ENCODE data around the gene RXFP4. TPM values are rescaled to one million over a fixed set of nuclear protein-coding genes. Genes with fewer than 3 reads are reported as not detected.

RXFP4 gene
- polyA plus RNA-seq, 1 of the 3 experiments (the other 2 are of a cell fraction): not detected

- Histone ChIP-seq H3K4me2 (peak overlapping the region; percentile 97), H3K4me1 (ENCODE audit: control insufficient read depth in 1 of 2, insufficient read depth in 2 of 2, low read depth in 1 of 2, low read length in 1 of 2) (peaks cover 19 to 20% of the 10 kb centered on the region in 2 experiments), H3F3A (replicated peaks; ENCODE audit: insufficient read depth) (peaks cover 30% of the 10 kb centered on the region), H4K20me1 (ENCODE audit: insufficient read depth) (peaks cover 42% of the 10 kb centered on the region), H3K9ac (peak overlapping the region; percentile 98), H3K27ac (ENCODE audit: low read depth in 2 of 2, low read length in 1 of 2) (peak overlapping the region in 1 of 2 experiments; percentile 30; a peak in 1 of 4 replicates), H2AFZ (ENCODE audit: low read depth) (no peak overlapping the region), H3K79me2 (ENCODE audit: insufficient read depth) (peaks cover 83% of the 10 kb centered on the region), H3K9me2 (no peaks in the 10 kb centered on the region), H3K9me3 (no peaks in the 10 kb centered on the region), H3K4me3 (ENCODE audit: low read depth in 2 of 2, low read length in 1 of 2) (peak overlapping the region; percentile 17 to 86), H3K27me3 (ENCODE audit: insufficient read depth) (no peaks in the 10 kb centered on the region), H3K36me3 (replicated peaks in 1 of 2; ENCODE audit: control insufficient read depth in 1 of 2, insufficient read depth in 2 of 2, low read length in 1 of 2) (peaks cover 51 to 61% of the 10 kb centered on the region in 2 experiments)
- DNase-seq: no peak
- ChIA-PET POLR2A (interaction anchor here (0.6 to 1.9 kb wide), 6 partner anchors 9 to 151 kb away, joined by 3 to 4 read pairs (median 4); partner anchors contain the start of genes MEX3A and SYT11), CTCF (interaction anchor here (3.5 kb wide), 1 partner anchor 58 kb away, joined by 20 read pairs; no protein-coding TSS in a partner anchor)
- TF ChIP-seq RCOR1 (IDR thresholded peaks at IDR 0.05; ENCODE audit: low read length) (no peak), SIN3A (IDR thresholded peaks at IDR 0.05; ENCODE audit: borderline replicate concordance, low read depth, low read length) (peak; percentile 46; the same call in 1 of the 2 replicates), EP300 (IDR thresholded peaks at IDR 0.05; ENCODE audit: borderline replicate concordance in 1 of 2, low read depth in 1 of 2, low read length in 1 of 2) (no peak)
- WGBS (ENCODE audit: low lambda C conversion rate): 21% methylated on average over 7 of the region's 7 CpGs
These were observed 10.0 kb upstream of the RXFP4 start for GRCh38 chr1:155931332-155932038.

DNA sequence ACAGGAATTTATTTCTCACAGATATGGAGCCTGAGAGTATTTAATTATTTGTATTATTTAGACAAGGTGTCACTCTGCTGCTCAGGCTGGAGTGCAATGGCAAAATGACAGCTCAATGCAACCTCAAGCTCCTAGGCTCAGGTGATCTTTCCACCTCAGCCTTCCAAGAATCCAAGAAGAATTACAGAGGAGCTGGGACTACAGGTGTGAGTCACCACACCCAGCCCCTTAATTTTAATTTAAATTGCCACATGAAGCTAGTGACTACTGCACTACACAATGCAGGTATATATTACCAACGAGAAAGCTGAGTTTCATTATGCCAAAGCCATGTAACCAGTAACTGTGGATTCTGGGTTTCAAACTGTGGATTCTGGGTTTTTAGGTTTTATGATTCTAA, 9.4 kb upstream of the RXFP4 start:
- H3K9ac ChIP-seq: peak overlapping the region; percentile 98; the same call in 1 of the 2 replicates
- peaks cover 45 to 55% of the 10 kb centered on the region in 2 experiments for H3K36me3 ChIP-seq (replicated peaks in 1 of 2; ENCODE audit: control insufficient read depth in 1 of 2, insufficient read depth in 2 of 2, low read length in 1 of 2)
- H3K4me3 ChIP-seq (ENCODE audit: low read depth in 2 of 2, low read length in 1 of 2): peak overlapping the region; percentile 17 to 86; a peak in 3 of 4 replicates
- peaks cover 19 to 20% of the 10 kb centered on the region in 2 experiments for H3K4me1 ChIP-seq (ENCODE audit: control insufficient read depth in 1 of 2, insufficient read depth in 2 of 2, low read depth in 1 of 2, low read length in 1 of 2)
- H3F3A ChIP-seq (replicated peaks; ENCODE audit: insufficient read depth): peaks cover 26% of the 10 kb centered on the region
- no peak for DNase-seq
- TF ChIP-seq MXI1 (IDR thresholded peaks at IDR 0.05; ENCODE audit: low read depth, low read length) (no peak), MEF2A (IDR thresholded peaks at IDR 0.05; ENCODE audit: borderline replicate concordance, low read depth) (no peak), RAD21 (IDR thresholded peaks at IDR 0.05; ENCODE audit: low read length) (no peak), FOXJ3 (CRISPR knock-in tag; IDR thresholded peaks at IDR 0.05) (no peak), RXRA (IDR thresholded peaks at IDR 0.05; ENCODE audit: borderline replicate concordance, low read depth) (no peak), FOXM1 (IDR thresholded peaks at IDR 0.05; ENCODE audit: low read depth) (no peak), YY1 (IDR thresholded peaks at IDR 0.05; ENCODE audit: low read depth) (no peak), NRF1 (IDR thresholded peaks at IDR 0.05; ENCODE audit: low read depth, low read length) (no peak), EZH2phosphoT487 (IDR thresholded peaks at IDR 0.05; ENCODE audit: borderline replicate concordance, low read depth) (no peak), FOSL2 (IDR thresholded peaks at IDR 0.05; ENCODE audit: borderline replicate concordance, low read depth) (no peak), SMC3 (IDR thresholded peaks at IDR 0.05; ENCODE audit: low read depth, low read length) (no peak), TAF1 (IDR thresholded peaks at IDR 0.05; ENCODE audit: borderline replicate concordance, low read depth, low read length) (no peak), USF1 (IDR thresholded peaks at IDR 0.05; ENCODE audit: borderline replicate concordance, low read depth) (no peak), POLR2AphosphoS5 (IDR thresholded peaks at IDR 0.05; ENCODE audit: low read depth, low read length) (no peak), TEAD4 (IDR thresholded peaks at IDR 0.05; ENCODE audit: borderline replicate concordance, insufficient read depth) (no peak)
- TF ChIP-seq, protein P1, sequence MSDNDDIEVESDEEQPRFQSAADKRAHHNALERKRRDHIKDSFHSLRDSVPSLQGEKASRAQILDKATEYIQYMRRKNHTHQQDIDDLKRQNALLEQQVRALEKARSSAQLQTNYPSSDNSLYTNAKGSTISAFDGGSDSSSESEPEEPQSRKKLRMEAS (IDR thresholded peaks at IDR 0.05; ENCODE audit: low read depth): no peak
- TF ChIP-seq, protein P2, sequence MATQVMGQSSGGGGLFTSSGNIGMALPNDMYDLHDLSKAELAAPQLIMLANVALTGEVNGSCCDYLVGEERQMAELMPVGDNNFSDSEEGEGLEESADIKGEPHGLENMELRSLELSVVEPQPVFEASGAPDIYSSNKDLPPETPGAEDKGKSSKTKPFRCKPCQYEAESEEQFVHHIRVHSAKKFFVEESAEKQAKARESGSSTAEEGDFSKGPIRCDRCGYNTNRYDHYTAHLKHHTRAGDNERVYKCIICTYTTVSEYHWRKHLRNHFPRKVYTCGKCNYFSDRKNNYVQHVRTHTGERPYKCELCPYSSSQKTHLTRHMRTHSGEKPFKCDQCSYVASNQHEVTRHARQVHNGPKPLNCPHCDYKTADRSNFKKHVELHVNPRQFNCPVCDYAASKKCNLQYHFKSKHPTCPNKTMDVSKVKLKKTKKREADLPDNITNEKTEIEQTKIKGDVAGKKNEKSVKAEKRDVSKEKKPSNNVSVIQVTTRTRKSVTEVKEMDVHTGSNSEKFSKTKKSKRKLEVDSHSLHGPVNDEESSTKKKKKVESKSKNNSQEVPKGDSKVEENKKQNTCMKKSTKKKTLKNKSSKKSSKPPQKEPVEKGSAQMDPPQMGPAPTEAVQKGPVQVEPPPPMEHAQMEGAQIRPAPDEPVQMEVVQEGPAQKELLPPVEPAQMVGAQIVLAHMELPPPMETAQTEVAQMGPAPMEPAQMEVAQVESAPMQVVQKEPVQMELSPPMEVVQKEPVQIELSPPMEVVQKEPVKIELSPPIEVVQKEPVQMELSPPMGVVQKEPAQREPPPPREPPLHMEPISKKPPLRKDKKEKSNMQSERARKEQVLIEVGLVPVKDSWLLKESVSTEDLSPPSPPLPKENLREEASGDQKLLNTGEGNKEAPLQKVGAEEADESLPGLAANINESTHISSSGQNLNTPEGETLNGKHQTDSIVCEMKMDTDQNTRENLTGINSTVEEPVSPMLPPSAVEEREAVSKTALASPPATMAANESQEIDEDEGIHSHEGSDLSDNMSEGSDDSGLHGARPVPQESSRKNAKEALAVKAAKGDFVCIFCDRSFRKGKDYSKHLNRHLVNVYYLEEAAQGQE (IDR thresholded peaks at IDR 0.05; ENCODE audit: low read depth, low read length): no peak
- TF ChIP-seq, protein P3, sequence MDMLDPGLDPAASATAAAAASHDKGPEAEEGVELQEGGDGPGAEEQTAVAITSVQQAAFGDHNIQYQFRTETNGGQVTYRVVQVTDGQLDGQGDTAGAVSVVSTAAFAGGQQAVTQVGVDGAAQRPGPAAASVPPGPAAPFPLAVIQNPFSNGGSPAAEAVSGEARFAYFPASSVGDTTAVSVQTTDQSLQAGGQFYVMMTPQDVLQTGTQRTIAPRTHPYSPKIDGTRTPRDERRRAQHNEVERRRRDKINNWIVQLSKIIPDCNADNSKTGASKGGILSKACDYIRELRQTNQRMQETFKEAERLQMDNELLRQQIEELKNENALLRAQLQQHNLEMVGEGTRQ (IDR thresholded peaks at IDR 0.05; ENCODE audit: borderline replicate concordance, low read depth, low read length): no peak
- ChIA-PET POLR2A (interaction anchor here (0.6 to 1.9 kb wide), 5 partner anchors 8 to 151 kb away, joined by 3 to 4 read pairs (median 4); partner anchors contain the start of genes MEX3A and SYT11), CTCF (interaction anchor here (0.6 to 3.5 kb wide), 8 partner anchors 8 to 134 kb away, joined by 3 to 20 read pairs (median 4); no protein-coding TSS in a partner anchor)
- H2AFZ ChIP-seq (ENCODE audit: low read depth): no peak overlapping the region
- H3K4me2 ChIP-seq: peak overlapping the region; percentile 97
- H3K79me2 ChIP-seq (ENCODE audit: insufficient read depth): peaks cover 77% of the 10 kb centered on the region
- no peak overlapping the region for H3K27ac ChIP-seq (ENCODE audit: low read depth in 2 of 2, low read length in 1 of 2)
- H3K9me2 ChIP-seq: no peaks in the 10 kb centered on the region
- H3K27me3 ChIP-seq (ENCODE audit: insufficient read depth): no peaks in the 10 kb centered on the region
- WGBS (ENCODE audit: low lambda C conversion rate): 17% methylated on average over 1 of the region's 1 CpG
- no peaks in the 10 kb centered on the region for H3K9me3 ChIP-seq
- H4K20me1 ChIP-seq (ENCODE audit: insufficient read depth): peaks cover 42% of the 10 kb centered on the region
